ENCODE measurements around the gene CUX1.

Gene CUX1

GRCh38 chr7:102098986-102099385 lies 281.6 kb downstream of the CUX1 start:
- TF ChIP-seq RARB (CRISPR knock-in tag; IDR thresholded peaks at IDR 0.05) (no peak), CSRNP3 (CRISPR knock-in tag; IDR thresholded peaks at IDR 0.05) (no peak), TSHZ2 (CRISPR knock-in tag; IDR thresholded peaks at IDR 0.05) (no peak), ZFP30 (CRISPR knock-in tag; IDR thresholded peaks at IDR 0.05) (no peak), ZFP3 (CRISPR knock-in tag; IDR thresholded peaks at IDR 0.05) (no peak), ZNF70 (CRISPR knock-in tag; IDR thresholded peaks at IDR 0.05) (no peak), GLIS3 (CRISPR knock-in tag; IDR thresholded peaks at IDR 0.05) (no peak), SNAI2 (CRISPR knock-in tag; IDR thresholded peaks at IDR 0.05) (no peak), CSDC2 (CRISPR knock-in tag; IDR thresholded peaks at IDR 0.05) (no peak), PPARA (CRISPR knock-in tag; IDR thresholded peaks at IDR 0.05; ENCODE audit: borderline replicate concordance) (no peak), ZNF8 (CRISPR knock-in tag; IDR thresholded peaks at IDR 0.05) (no peak), OSR1 (CRISPR knock-in tag; IDR thresholded peaks at IDR 0.05) (no peak), ZNF565 (CRISPR knock-in tag; conservative IDR thresholded peaks at IDR 0.05; ENCODE audit: low read depth) (no peak), TCF4 (CRISPR knock-in tag; IDR thresholded peaks at IDR 0.05; ENCODE audit: borderline replicate concordance) (no peak)
- TF ChIP-seq, protein P1, sequence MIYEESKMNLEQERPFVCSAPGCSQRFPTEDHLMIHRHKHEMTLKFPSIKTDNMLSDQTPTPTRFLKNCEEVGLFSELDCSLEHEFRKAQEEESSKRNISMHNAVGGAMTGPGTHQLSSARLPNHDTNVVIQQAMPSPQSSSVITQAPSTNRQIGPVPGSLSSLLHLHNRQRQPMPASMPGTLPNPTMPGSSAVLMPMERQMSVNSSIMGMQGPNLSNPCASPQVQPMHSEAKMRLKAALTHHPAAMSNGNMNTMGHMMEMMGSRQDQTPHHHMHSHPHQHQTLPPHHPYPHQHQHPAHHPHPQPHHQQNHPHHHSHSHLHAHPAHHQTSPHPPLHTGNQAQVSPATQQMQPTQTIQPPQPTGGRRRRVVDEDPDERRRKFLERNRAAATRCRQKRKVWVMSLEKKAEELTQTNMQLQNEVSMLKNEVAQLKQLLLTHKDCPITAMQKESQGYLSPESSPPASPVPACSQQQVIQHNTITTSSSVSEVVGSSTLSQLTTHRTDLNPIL (CRISPR knock-in tag; IDR thresholded peaks at IDR 0.05; ENCODE audit: low read depth): no peak
- TF ChIP-seq, protein P2, sequence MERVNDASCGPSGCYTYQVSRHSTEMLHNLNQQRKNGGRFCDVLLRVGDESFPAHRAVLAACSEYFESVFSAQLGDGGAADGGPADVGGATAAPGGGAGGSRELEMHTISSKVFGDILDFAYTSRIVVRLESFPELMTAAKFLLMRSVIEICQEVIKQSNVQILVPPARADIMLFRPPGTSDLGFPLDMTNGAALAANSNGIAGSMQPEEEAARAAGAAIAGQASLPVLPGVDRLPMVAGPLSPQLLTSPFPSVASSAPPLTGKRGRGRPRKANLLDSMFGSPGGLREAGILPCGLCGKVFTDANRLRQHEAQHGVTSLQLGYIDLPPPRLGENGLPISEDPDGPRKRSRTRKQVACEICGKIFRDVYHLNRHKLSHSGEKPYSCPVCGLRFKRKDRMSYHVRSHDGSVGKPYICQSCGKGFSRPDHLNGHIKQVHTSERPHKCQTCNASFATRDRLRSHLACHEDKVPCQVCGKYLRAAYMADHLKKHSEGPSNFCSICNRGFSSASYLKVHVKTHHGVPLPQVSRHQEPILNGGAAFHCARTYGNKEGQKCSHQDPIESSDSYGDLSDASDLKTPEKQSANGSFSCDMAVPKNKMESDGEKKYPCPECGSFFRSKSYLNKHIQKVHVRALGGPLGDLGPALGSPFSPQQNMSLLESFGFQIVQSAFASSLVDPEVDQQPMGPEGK (CRISPR knock-in tag; IDR thresholded peaks at IDR 0.05; ENCODE audit: borderline replicate concordance): no peak
- TF ChIP-seq, protein P3, sequence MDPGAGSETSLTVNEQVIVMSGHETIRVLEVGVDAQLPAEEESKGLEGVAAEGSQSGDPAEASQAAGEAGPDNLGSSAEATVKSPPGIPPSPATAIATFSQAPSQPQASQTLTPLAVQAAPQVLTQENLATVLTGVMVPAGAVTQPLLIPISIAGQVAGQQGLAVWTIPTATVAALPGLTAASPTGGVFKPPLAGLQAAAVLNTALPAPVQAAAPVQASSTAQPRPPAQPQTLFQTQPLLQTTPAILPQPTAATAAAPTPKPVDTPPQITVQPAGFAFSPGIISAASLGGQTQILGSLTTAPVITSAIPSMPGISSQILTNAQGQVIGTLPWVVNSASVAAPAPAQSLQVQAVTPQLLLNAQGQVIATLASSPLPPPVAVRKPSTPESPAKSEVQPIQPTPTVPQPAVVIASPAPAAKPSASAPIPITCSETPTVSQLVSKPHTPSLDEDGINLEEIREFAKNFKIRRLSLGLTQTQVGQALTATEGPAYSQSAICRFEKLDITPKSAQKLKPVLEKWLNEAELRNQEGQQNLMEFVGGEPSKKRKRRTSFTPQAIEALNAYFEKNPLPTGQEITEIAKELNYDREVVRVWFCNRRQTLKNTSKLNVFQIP (CRISPR knock-in tag; IDR thresholded peaks at IDR 0.05; ENCODE audit: borderline replicate concordance, low read depth): no peak
- no peak for ATAC-seq

DNA sequence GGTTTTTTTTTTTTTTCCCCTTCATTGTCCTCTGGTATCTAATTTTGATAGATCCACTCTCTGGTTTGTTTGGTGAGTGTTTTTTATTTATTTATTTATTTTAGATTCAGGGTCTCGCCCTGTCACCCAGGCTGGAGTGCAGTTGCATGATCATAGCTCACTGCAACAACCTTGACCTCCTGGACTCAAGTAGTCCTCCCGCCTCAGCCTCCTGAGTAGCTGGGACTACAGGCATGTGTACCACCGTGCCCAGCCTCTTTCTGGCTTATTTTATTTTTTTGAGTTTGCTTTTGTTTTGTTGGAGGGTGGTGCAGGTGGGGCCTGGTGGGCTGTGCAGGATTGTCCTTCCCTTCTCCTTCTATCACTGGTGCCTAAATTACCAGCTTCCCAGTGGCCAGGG lies 282.0 kb downstream of the CUX1 start:
- no peak for ATAC-seq
- TF ChIP-seq ZFP3 (CRISPR knock-in tag; IDR thresholded peaks at IDR 0.05) (no peak), TCF4 (CRISPR knock-in tag; IDR thresholded peaks at IDR 0.05; ENCODE audit: borderline replicate concordance) (no peak), ISL1 (CRISPR knock-in tag; IDR thresholded peaks at IDR 0.05) (no peak), SNAI2 (CRISPR knock-in tag; IDR thresholded peaks at IDR 0.05) (no peak), ZNF8 (CRISPR knock-in tag; IDR thresholded peaks at IDR 0.05) (no peak), ZFP30 (CRISPR knock-in tag; IDR thresholded peaks at IDR 0.05) (no peak), RARB (CRISPR knock-in tag; IDR thresholded peaks at IDR 0.05) (no peak), PPARA (CRISPR knock-in tag; IDR thresholded peaks at IDR 0.05; ENCODE audit: borderline replicate concordance) (no peak), ESRRG (CRISPR knock-in tag; IDR thresholded peaks at IDR 0.05) (no peak), CSRNP3 (CRISPR knock-in tag; IDR thresholded peaks at IDR 0.05) (no peak), TOX (CRISPR knock-in tag; IDR thresholded peaks at IDR 0.05; ENCODE audit: borderline replicate concordance) (no peak), ZNF565 (CRISPR knock-in tag; conservative IDR thresholded peaks at IDR 0.05; ENCODE audit: low read depth) (no peak), TSHZ2 (CRISPR knock-in tag; IDR thresholded peaks at IDR 0.05) (no peak)
- TF ChIP-seq, protein P2 (CRISPR knock-in tag; IDR thresholded peaks at IDR 0.05; ENCODE audit: borderline replicate concordance): no peak
- TF ChIP-seq, protein P3 (CRISPR knock-in tag; IDR thresholded peaks at IDR 0.05; ENCODE audit: borderline replicate concordance, low read depth): no peak

Measured in SK-N-SH treated with all-trans-retinoic acid at 6 μM for 48 hours (cell line).